K562 (cell line): ENCODE measurements around the gene CCDC71L. TPM values are rescaled to one million over a fixed set of nuclear protein-coding genes. Genes with fewer than 3 reads are reported as not detected.

ENCODE experiments used
- ADNP ChIP-seq: fragments of 200-800 bp; sonication (Bioruptor generic); IDR thresholded peaks from 2 replicates; pipeline ENCODE4 v1.6.1; 2016; ENCODE audit warnings: missing genetic modification characterization, missing compliant biosample characterization
- CHCHD3 ChIP-seq: fragments of 250-450 bp; sonication (Bioruptor Pico); IDR thresholded peaks from 2 replicates; pipeline ENCODE4 v2.1.2; 2022; ENCODE audit warnings: mild to moderate bottlenecking
- EP300 ChIP-seq: IDR thresholded peaks from 2 replicates; pipeline ENCODE4 v1.6.1; 2012; ENCODE audit warnings: low read length, improper control_type of control experiment
- MIER1 ChIP-seq: fragments of 450-650 bp; IDR thresholded peaks from 2 replicates; pipeline ENCODE4 v1.6.1; 2016; ENCODE audit warnings: antibody characterized with exemption, mild to moderate bottlenecking, low read depth
- NEUROD1 ChIP-seq: fragments of 150-350 bp; IDR thresholded peaks from 2 replicates; pipeline ENCODE4 v1.6.1; 2014; ENCODE audit warnings: borderline replicate concordance, low read length, low read depth; ENCODE audit not compliant: partially characterized antibody
- NR2C2 ChIP-seq, 2 experiments: fragments of 200-800 bp in 1 of 2; sonication (Bioruptor generic) in 1 of 2; sonication (generic) in 1 of 2; formaldehyde crosslinking in 1 of 2; IDR thresholded peaks; 2 replicates each; pipeline versions ENCODE4 v1.6.1 to v1.8.0; 2016 to 2022; ENCODE audit warnings: mild to moderate bottlenecking in 1 of 2, missing compliant biosample characterization in 1 of 2, missing genetic modification characterization in 1 of 2, missing genetic modification reagents in 1 of 2
- POLR2AphosphoS2 ChIP-seq: IDR thresholded peaks from 2 replicates; pipeline ENCODE4 v1.6.1; 2012; ENCODE audit warnings: low read length, improper control_type of control experiment
- RBM15 ChIP-seq: fragments of 200-400 bp; formaldehyde crosslinking; IDR thresholded peaks from 2 replicates; pipeline ENCODE4 v1.6.1; 2018; ENCODE audit warnings: mild to moderate bottlenecking, low read length, moderate library complexity; ENCODE audit not compliant: insufficient read depth
- SMARCB1 ChIP-seq: IDR thresholded peaks from 2 replicates; pipeline ENCODE4 v1.6.1; 2011; ENCODE audit warnings: improper control_type of control experiment, low read depth; ENCODE audit not compliant: insufficient read length
- TBL1XR1 ChIP-seq, 2 experiments: IDR thresholded peaks; 2 replicates each; pipeline ENCODE4 v1.6.1; 2012; ENCODE audit warnings: improper control_type of control experiment in 2 of 2, low read length in 2 of 2, mild to moderate bottlenecking in 1 of 2
- ZC3H8 ChIP-seq: fragments of 450-650 bp; IDR thresholded peaks from 2 replicates; pipeline ENCODE4 v1.6.1; 2017
- ZKSCAN3 ChIP-seq: fragments of 250-450 bp; sonication (Bioruptor Pico); IDR thresholded peaks from 2 replicates; pipeline ENCODE4 v1.4.0; 2020
- ZNF124 ChIP-seq: sonication (generic); formaldehyde crosslinking; IDR thresholded peaks from 2 replicates; pipeline ENCODE4 v1.8.1; 2022; ENCODE audit warnings: missing genetic modification reagents
- ZNF778 ChIP-seq: fragments of 450-650 bp; formaldehyde crosslinking; IDR thresholded peaks from 2 replicates; pipeline ENCODE4 v1.4.0; 2020; ENCODE audit warnings: mild to moderate bottlenecking, moderate library complexity
- polyA plus RNA-seq, 8 experiments: library from polyadenylated mRNA; depleted of rRNA in 4 of 8; stranded (reverse) in 5 of 8; unstranded in 3 of 8; fragments of >200 nt; fragmentation: Nextera tagmentation in 2 of 8; fragmentation: Illumina TruSeq in 1 of 8; extraction: Ambion mirVana in 2 of 8; extraction: Trizol in 1 of 8; gene quantifications; 2 replicates each; pipeline versions ENCODE4 v1.2.1 to v1.2.3, GENCODE V29; 2011 to 2014; ENCODE audit warnings: inconsistent platforms in 1 of 8, missing spikeins in 1 of 8
- total RNA-seq, 7 experiments: library from RNA; depleted of rRNA in 6 of 7; stranded (reverse); fragments of >200 nt in 6 of 7; fragmentation: Illumina TruSeq in 2 of 7; extraction: Trizol in 2 of 7; gene quantifications; 2 replicates each; pipeline versions ENCODE4 v1.2.1 to v1.2.3, GENCODE V29; 2011 to 2021; ENCODE audit warnings: low replicate concordance in 1 of 7
- TF ChIP-seq, protein P1 (sequence below): sonication (generic); formaldehyde crosslinking; IDR thresholded peaks from 2 replicates; pipeline ENCODE4 v1.5.0; 2020; ENCODE audit warnings: missing genetic modification reagents
- TF ChIP-seq, protein P2 (sequence below): fragments of 250-450 bp; sonication (Bioruptor Pico); IDR thresholded peaks from 2 replicates; pipeline ENCODE4 v1.8.0; 2022; ENCODE audit warnings: moderate library complexity, mild to moderate bottlenecking, inconsistent platforms
- TF ChIP-seq, protein P3 (sequence below): sonication (generic); IDR thresholded peaks from 2 replicates; pipeline ENCODE4 v1.6.1; 2016
- TF ChIP-seq, protein P4 (sequence below): fragments of 250-450 bp; sonication (Bioruptor Pico); IDR thresholded peaks from 2 replicates; pipeline ENCODE4 v1.5.0; 2020; ENCODE audit warnings: mild to moderate bottlenecking

Gene CCDC71L
- total and polyA plus RNA-seq, 9 of the 15 experiments (the other 6 are each of a cell fraction or from before 2014, with no cell fraction given) = 5.7 to 108 (median 25.4) TPM

DNA sequence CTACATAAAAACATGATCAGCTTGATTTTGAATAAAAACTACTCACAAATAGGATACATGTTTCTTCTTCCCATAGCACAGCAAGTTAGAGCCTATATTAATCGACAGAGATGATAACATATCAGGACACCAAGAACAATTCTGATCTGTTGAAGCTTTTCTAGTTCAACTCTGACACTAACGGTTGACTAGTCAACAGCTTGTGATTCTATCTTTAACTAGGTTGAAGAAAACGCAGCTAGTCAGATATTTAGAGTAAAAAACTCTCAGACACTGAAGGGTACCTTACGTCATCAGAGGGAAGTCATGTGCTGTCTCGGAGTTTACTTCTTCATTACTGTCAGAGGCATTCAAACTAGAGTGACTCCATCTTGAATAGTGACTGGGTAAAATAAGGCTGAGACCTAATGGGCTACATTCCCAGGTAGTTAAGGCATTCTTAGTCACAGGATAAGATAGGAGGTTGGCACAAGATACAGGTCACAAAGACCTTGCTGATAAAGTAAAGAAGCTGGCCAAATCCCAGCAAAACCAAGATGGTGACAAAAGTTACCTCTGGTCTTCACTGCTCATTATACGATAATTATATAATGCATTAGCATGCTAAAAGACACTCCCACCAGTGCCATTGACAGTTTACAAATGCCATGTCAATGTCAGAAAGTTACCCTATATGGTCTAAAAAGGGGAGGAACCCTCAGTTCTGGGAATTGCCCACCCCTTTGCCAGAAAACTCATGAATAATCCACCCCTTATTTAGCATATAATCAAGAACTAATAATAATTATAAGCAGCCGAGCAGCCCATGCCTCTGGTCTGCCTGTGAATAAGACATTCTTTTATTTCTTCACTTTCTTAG lies 21.3 kb downstream of the CCDC71L start (continued):
- TF ChIP-seq EP300 (no peak), MIER1 (no peak), NR2C2 (CRISPR knock-in tag; IDR thresholded peaks at IDR 0.05) (no peak), NR2C2 (tag; IDR thresholded peaks at IDR 0.05) (peak; percentile 30; the same call in 1 of the 2 replicates), RBM15 (no peak), ZNF778 (CRISPR knock-in tag) (no peak), CHCHD3 (CRISPR knock-in tag) (no peak), ADNP (tag) (no peak), SMARCB1 (no peak), ZNF124 (CRISPR knock-in tag) (no peak), POLR2AphosphoS2 (no peak), TBL1XR1 (IDR thresholded peaks at IDR 0.05; ENCODE audit: low read length in 2 of 2) (no peak), ZC3H8 (no peak), NEUROD1 (no peak), ZKSCAN3 (CRISPR knock-in tag) (peak; percentile 29; the same call in 1 of the 2 replicates)
- TF ChIP-seq, protein P1, sequence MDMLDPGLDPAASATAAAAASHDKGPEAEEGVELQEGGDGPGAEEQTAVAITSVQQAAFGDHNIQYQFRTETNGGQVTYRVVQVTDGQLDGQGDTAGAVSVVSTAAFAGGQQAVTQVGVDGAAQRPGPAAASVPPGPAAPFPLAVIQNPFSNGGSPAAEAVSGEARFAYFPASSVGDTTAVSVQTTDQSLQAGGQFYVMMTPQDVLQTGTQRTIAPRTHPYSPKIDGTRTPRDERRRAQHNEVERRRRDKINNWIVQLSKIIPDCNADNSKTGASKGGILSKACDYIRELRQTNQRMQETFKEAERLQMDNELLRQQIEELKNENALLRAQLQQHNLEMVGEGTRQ = no peak
- TF ChIP-seq, protein P2, sequence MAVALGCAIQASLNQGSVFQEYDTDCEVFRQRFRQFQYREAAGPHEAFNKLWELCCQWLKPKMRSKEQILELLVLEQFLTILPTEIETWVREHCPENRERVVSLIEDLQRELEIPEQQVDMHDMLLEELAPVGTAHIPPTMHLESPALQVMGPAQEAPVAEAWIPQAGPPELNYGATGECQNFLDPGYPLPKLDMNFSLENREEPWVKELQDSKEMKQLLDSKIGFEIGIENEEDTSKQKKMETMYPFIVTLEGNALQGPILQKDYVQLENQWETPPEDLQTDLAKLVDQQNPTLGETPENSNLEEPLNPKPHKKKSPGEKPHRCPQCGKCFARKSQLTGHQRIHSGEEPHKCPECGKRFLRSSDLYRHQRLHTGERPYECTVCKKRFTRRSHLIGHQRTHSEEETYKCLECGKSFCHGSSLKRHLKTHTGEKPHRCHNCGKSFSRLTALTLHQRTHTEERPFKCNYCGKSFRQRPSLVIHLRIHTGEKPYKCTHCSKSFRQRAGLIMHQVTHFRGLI (CRISPR knock-in tag) = 0 out of 2 replicates have a peak, but pooled peaks have one; percentile 84
- TF ChIP-seq, protein P3, sequence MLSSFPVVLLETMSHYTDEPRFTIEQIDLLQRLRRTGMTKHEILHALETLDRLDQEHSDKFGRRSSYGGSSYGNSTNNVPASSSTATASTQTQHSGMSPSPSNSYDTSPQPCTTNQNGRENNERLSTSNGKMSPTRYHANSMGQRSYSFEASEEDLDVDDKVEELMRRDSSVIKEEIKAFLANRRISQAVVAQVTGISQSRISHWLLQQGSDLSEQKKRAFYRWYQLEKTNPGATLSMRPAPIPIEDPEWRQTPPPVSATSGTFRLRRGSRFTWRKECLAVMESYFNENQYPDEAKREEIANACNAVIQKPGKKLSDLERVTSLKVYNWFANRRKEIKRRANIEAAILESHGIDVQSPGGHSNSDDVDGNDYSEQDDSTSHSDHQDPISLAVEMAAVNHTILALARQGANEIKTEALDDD = peak; percentile 97
- TF ChIP-seq, protein P4, sequence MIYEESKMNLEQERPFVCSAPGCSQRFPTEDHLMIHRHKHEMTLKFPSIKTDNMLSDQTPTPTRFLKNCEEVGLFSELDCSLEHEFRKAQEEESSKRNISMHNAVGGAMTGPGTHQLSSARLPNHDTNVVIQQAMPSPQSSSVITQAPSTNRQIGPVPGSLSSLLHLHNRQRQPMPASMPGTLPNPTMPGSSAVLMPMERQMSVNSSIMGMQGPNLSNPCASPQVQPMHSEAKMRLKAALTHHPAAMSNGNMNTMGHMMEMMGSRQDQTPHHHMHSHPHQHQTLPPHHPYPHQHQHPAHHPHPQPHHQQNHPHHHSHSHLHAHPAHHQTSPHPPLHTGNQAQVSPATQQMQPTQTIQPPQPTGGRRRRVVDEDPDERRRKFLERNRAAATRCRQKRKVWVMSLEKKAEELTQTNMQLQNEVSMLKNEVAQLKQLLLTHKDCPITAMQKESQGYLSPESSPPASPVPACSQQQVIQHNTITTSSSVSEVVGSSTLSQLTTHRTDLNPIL (CRISPR knock-in tag) = peak; percentile 65; the same call in 1 of the 2 replicates
